Neural cell (in vitro differentiated cells): ENCODE data around the gene HIPK4. TPM values are rescaled to one million over a fixed set of nuclear protein-coding genes. Genes with fewer than 3 reads are reported as not detected.

Experiments
- H2AFZ ChIP-seq: fragments of 200-600, 300-800 bp; sonication (generic), shearing (Covaris generic); 2 replicates; pipeline ENCODE4 v1.6.0; 2014; ENCODE audit warnings: low read depth, mild to moderate bottlenecking, antibody characterized with exemption, low read length, moderate library complexity
- H3F3A ChIP-seq: fragments of 200-600 bp; shearing (Covaris generic); 2 replicates; pipeline ENCODE4 v1.6.1; 2016; ENCODE audit warnings: mild to moderate bottlenecking, moderate library complexity, mixed read lengths, antibody characterized with exemption, low read length; ENCODE audit not compliant: insufficient read depth, poor library complexity, severe bottlenecking
- H3K27ac ChIP-seq: fragments of 200-600, 300-800 bp; sonication (generic), shearing (Covaris generic); 2 replicates; pipeline ENCODE4 v1.5.1; 2014; ENCODE audit warnings: mild to moderate bottlenecking, low read length, moderate library complexity
- H3K27me3 ChIP-seq: fragments of 300-800, 200-600 bp; sonication (generic), shearing (Covaris generic); 2 replicates; pipeline ENCODE4 v1.6.0; 2014; ENCODE audit warnings: mild to moderate bottlenecking, low read depth, low read length, moderate library complexity; ENCODE audit not compliant: insufficient read depth
- H3K36me3 ChIP-seq: fragments of 300-800, 200-600 bp; sonication (generic), shearing (Covaris generic); 2 replicates; pipeline ENCODE4 v1.5.1; 2014; ENCODE audit warnings: mild to moderate bottlenecking, antibody characterized with exemption, low read length, moderate library complexity; ENCODE audit not compliant: insufficient read depth
- H3K4me2 ChIP-seq: fragments of 300-800, 200-600 bp; sonication (generic), shearing (Covaris generic); 2 replicates; pipeline ENCODE4 v1.6.0; 2014; ENCODE audit warnings: mild to moderate bottlenecking, low read length
- H3K4me3 ChIP-seq: fragments of 300-800, 200-600 bp; sonication (generic), shearing (Covaris generic); 2 replicates; pipeline ENCODE4 v1.5.1; 2014; ENCODE audit warnings: mild to moderate bottlenecking, low read length, moderate library complexity
- H3K79me2 ChIP-seq: fragments of 200-600 bp; shearing (Covaris generic); replicated peaks from 2 replicates; pipeline ENCODE4 v1.6.0; 2014; ENCODE audit warnings: mild to moderate bottlenecking, low read length, moderate library complexity; ENCODE audit not compliant: insufficient read depth
- H3K9ac ChIP-seq: fragments of 300-800, 200-600 bp; sonication (generic), shearing (Covaris generic); 2 replicates; pipeline ENCODE4 v1.6.1; 2016; ENCODE audit warnings: mild to moderate bottlenecking, low read length, mixed read lengths
- H3K9me2 ChIP-seq: fragments of 200-600 bp; shearing (Covaris generic); 2 replicates; pipeline ENCODE4 v1.6.1; 2016; ENCODE audit warnings: mild to moderate bottlenecking, low read length, mixed read lengths; ENCODE audit not compliant: insufficient read depth
- H3K9me3 ChIP-seq: fragments of 200-600, 300-800 bp; sonication (generic), shearing (Covaris generic); 2 replicates; pipeline ENCODE4 v1.6.1; 2016; ENCODE audit warnings: mild to moderate bottlenecking, mixed run types, low read length, moderate library complexity, mixed read lengths
- H4K20me1 ChIP-seq: fragments of 200-600 bp; shearing (Covaris generic); 2 replicates; pipeline ENCODE4 v1.6.1; 2016; ENCODE audit warnings: mild to moderate bottlenecking, mixed run types; ENCODE audit not compliant: insufficient read depth
- EP300 ChIP-seq: fragments of 450-650 bp; conservative IDR thresholded peaks from 2 replicates; pipeline ENCODE4 v1.6.1; 2014; ENCODE audit warnings: antibody characterized with exemption, mild to moderate bottlenecking, moderate library complexity; ENCODE audit not compliant: poor library complexity, severe bottlenecking
- EZH2 ChIP-seq: fragments of 200-600, 300-800 bp; shearing (Covaris generic), sonication (generic); IDR thresholded peaks from 2 replicates; pipeline ENCODE4 v1.6.1; 2014; ENCODE audit warnings: antibody characterized with exemption, low read length, borderline replicate concordance, mild to moderate bottlenecking; ENCODE audit not compliant: insufficient read depth, poor library complexity, severe bottlenecking
- MXI1 ChIP-seq: fragments of 450-650 bp; conservative IDR thresholded peaks from 2 replicates; pipeline ENCODE4 v1.6.1; 2014; ENCODE audit warnings: antibody characterized with exemption, mild to moderate bottlenecking; ENCODE audit not compliant: poor library complexity, severe bottlenecking
- POLR2AphosphoS5 ChIP-seq: IDR thresholded peaks from 2 replicates; pipeline ENCODE4 v1.6.1; 2012
- RAD21 ChIP-seq: fragments of 450-650 bp; conservative IDR thresholded peaks from 2 replicates; pipeline ENCODE4 v1.6.1; 2014; ENCODE audit warnings: antibody characterized with exemption, mild to moderate bottlenecking, moderate library complexity
- SMC3 ChIP-seq: fragments of 450-650 bp; conservative IDR thresholded peaks from 2 replicates; pipeline ENCODE4 v1.6.1; 2014; ENCODE audit warnings: antibody characterized with exemption, mild to moderate bottlenecking, moderate library complexity; ENCODE audit not compliant: poor library complexity
- TAF1 ChIP-seq: IDR thresholded peaks from 2 replicates; pipeline ENCODE4 v1.6.1; 2012; ENCODE audit warnings: low read depth
- polyA plus RNA-seq: library from polyadenylated mRNA; depleted of rRNA; stranded (reverse); fragments of >200 nt; gene quantifications from 2 replicates; pipeline ENCODE4 v1.2.3, GENCODE V29; 2014
- TF ChIP-seq, protein P1 (sequence below): fragments of 450-650 bp; IDR thresholded peaks from 2 replicates; pipeline ENCODE4 v1.5.1; 2014; ENCODE audit warnings: antibody characterized with exemption, mild to moderate bottlenecking, moderate library complexity; ENCODE audit not compliant: poor library complexity, severe bottlenecking
- TF ChIP-seq, protein P2 (sequence below): IDR thresholded peaks from 2 replicates; pipeline ENCODE4 v1.6.1; 2012; ENCODE audit warnings: borderline replicate concordance

The HIPK4 gene
- polyA plus RNA-seq, 1 donor from 2014 or later = not detected

DNA sequence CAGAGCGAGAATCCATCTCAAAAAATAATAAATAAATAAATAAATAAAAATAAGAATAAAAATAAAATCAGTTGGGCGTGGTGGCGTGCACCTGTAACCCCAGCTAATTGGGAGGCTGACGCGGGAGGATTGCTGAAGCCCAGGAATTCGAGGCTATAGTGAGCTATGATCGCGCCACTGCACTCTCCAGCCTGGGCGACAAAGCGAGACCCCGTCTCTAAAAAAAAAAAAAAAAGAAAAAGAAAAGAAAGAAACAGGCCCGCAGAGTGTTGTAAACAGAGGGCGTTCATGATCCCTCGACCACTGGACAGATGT, 30.4 kb upstream of the HIPK4 start:
- Histone ChIP-seq H4K20me1 (no peaks in the 10 kb centered on the region), H3K9ac (no peak overlapping the region), H3K79me2 (no peaks in the 10 kb centered on the region), H3K36me3 (no peaks in the 10 kb centered on the region), H3F3A (no peaks in the 10 kb centered on the region), H3K27me3 (no peaks in the 10 kb centered on the region), H3K4me2 (no peak overlapping the region), H3K9me2 (no peaks in the 10 kb centered on the region), H3K9me3 (no peaks in the 10 kb centered on the region), H3K27ac (no peak overlapping the region), H2AFZ (no peak overlapping the region), H3K4me3 (no peak overlapping the region)
- TF ChIP-seq EZH2 (no peak), MXI1 (no peak), POLR2AphosphoS5 (no peak), RAD21 (no peak), EP300 (no peak), SMC3 (no peak), TAF1 (no peak)
- TF ChIP-seq, protein P1, sequence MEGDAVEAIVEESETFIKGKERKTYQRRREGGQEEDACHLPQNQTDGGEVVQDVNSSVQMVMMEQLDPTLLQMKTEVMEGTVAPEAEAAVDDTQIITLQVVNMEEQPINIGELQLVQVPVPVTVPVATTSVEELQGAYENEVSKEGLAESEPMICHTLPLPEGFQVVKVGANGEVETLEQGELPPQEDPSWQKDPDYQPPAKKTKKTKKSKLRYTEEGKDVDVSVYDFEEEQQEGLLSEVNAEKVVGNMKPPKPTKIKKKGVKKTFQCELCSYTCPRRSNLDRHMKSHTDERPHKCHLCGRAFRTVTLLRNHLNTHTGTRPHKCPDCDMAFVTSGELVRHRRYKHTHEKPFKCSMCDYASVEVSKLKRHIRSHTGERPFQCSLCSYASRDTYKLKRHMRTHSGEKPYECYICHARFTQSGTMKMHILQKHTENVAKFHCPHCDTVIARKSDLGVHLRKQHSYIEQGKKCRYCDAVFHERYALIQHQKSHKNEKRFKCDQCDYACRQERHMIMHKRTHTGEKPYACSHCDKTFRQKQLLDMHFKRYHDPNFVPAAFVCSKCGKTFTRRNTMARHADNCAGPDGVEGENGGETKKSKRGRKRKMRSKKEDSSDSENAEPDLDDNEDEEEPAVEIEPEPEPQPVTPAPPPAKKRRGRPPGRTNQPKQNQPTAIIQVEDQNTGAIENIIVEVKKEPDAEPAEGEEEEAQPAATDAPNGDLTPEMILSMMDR = no peak
- TF ChIP-seq, protein P2, sequence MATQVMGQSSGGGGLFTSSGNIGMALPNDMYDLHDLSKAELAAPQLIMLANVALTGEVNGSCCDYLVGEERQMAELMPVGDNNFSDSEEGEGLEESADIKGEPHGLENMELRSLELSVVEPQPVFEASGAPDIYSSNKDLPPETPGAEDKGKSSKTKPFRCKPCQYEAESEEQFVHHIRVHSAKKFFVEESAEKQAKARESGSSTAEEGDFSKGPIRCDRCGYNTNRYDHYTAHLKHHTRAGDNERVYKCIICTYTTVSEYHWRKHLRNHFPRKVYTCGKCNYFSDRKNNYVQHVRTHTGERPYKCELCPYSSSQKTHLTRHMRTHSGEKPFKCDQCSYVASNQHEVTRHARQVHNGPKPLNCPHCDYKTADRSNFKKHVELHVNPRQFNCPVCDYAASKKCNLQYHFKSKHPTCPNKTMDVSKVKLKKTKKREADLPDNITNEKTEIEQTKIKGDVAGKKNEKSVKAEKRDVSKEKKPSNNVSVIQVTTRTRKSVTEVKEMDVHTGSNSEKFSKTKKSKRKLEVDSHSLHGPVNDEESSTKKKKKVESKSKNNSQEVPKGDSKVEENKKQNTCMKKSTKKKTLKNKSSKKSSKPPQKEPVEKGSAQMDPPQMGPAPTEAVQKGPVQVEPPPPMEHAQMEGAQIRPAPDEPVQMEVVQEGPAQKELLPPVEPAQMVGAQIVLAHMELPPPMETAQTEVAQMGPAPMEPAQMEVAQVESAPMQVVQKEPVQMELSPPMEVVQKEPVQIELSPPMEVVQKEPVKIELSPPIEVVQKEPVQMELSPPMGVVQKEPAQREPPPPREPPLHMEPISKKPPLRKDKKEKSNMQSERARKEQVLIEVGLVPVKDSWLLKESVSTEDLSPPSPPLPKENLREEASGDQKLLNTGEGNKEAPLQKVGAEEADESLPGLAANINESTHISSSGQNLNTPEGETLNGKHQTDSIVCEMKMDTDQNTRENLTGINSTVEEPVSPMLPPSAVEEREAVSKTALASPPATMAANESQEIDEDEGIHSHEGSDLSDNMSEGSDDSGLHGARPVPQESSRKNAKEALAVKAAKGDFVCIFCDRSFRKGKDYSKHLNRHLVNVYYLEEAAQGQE = no peak

DNA sequence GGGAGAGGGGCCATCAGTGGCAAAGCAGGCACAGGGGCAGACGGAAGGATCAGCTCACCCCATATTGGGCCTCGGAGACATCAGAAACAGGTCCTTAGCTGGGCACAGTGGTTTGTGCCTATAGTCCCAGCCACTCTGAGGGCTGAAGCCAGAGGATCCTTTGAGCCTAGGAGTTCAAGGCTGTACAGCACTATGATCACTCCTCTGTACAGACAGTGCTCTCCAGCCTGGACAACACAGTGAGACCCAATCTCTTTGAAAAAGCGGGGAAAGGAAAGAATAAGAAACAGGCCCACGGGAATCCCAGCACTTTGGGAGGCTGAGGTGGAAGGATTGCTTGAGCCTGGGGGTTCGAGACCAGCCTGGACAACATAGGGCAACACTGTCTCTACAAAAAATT, 29.8 kb upstream of the HIPK4 start:
- H3K36me3 ChIP-seq = no peaks in the 10 kb centered on the region
- H3K4me3 ChIP-seq = no peak overlapping the region

More for the DNA sequence above, 29.8 kb upstream of the HIPK4 start:
- Histone ChIP-seq H3F3A (no peaks in the 10 kb centered on the region), H4K20me1 (no peaks in the 10 kb centered on the region), H3K9me3 (no peaks in the 10 kb centered on the region), H3K79me2 (no peaks in the 10 kb centered on the region), H3K27ac (no peak overlapping the region), H3K27me3 (no peaks in the 10 kb centered on the region), H3K4me2 (no peak overlapping the region), H3K9ac (no peak overlapping the region), H2AFZ (no peak overlapping the region), H3K9me2 (no peaks in the 10 kb centered on the region)
- TF ChIP-seq MXI1 (no peak), EP300 (no peak), EZH2 (no peak), RAD21 (no peak), POLR2AphosphoS5 (no peak), TAF1 (no peak), SMC3 (no peak)
- TF ChIP-seq, protein P1 = no peak
- TF ChIP-seq, protein P2 = no peak
